ENCODE results near the gene MAST4.

MAST4 gene

GRCh38 chr5:66842540-66842939 is 246.3 kb downstream of the MAST4 start:
- no peak overlapping the region for H3K9ac ChIP-seq (ENCODE audit: low read length in 5 of 5)
- H3K4me3 ChIP-seq (ENCODE audit: low read depth in 1 of 5, low read length in 5 of 5) = no peak overlapping the region

DNA sequence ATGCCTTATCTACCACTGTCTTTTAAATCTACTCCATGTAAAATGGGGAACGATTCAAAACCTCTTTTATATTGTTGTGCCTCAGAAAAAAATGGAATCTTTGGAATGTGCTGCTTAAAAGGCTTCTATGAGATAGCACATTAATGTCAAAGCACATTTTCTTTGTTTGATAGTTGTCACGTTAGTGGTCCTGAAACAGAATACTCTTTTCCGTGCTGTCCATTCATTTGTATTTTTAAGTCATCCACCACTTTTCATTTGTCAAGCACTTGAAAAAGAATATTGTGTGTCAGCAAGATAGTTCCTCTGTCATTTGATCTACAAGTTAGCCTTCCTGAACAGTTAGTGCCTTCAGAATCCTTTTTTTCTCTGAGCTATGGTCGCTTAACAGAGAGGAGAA is 246.9 kb downstream of the MAST4 start:
- Histone ChIP-seq H3K36me3 (ENCODE audit: control insufficient read depth in 5 of 5, insufficient read depth in 5 of 5, low read length in 5 of 5) (no peaks in the 10 kb centered on the region), H3K27ac (ENCODE audit: low read depth, low read length) (peak overlapping the region; percentile 38), H3K9ac (ENCODE audit: low read length in 5 of 5) (no peak overlapping the region), H3K4me3 (ENCODE audit: low read depth in 1 of 5, low read length in 5 of 5) (no peak overlapping the region), H3K4me1 (ENCODE audit: control insufficient read depth in 5 of 5, insufficient read depth in 5 of 5, low read length in 5 of 5) (peaks cover 0 to 11% (median 0%) of the 10 kb centered on the region in 5 donors), H3K27me3 (ENCODE audit: control insufficient read depth in 5 of 5, insufficient read depth in 4 of 5, low read length in 5 of 5) (no peaks in the 10 kb centered on the region), H3K9me3 (ENCODE audit: control insufficient read depth in 5 of 5, low read length in 5 of 5) (no peaks in the 10 kb centered on the region)

More at GRCh38 chr5:66842540-66842939, 246.3 kb downstream of the MAST4 start:
- Histone ChIP-seq H3K4me1 (ENCODE audit: control insufficient read depth in 5 of 5, insufficient read depth in 5 of 5, low read length in 5 of 5) (peaks cover 0 to 11% (median 0%) of the 10 kb centered on the region in 5 donors), H3K27me3 (ENCODE audit: control insufficient read depth in 5 of 5, insufficient read depth in 4 of 5, low read length in 5 of 5) (no peaks in the 10 kb centered on the region), H3K27ac (ENCODE audit: low read depth, low read length) (no peak overlapping the region), H3K36me3 (ENCODE audit: control insufficient read depth in 5 of 5, insufficient read depth in 5 of 5, low read length in 5 of 5) (no peaks in the 10 kb centered on the region), H3K9me3 (ENCODE audit: control insufficient read depth in 5 of 5, low read length in 5 of 5) (no peaks in the 10 kb centered on the region)

- Histone ChIP-seq H3K4me3 (ENCODE audit: low read depth in 1 of 5, low read length in 5 of 5) (peak overlapping the region in 1 of 5 donors; percentile 23), H3K9me3 (ENCODE audit: control insufficient read depth in 5 of 5, low read length in 5 of 5) (no peaks in the 10 kb centered on the region), H3K27me3 (ENCODE audit: control insufficient read depth in 5 of 5, insufficient read depth in 4 of 5, low read length in 5 of 5) (no peaks in the 10 kb centered on the region), H3K4me1 (ENCODE audit: control insufficient read depth in 5 of 5, insufficient read depth in 5 of 5, low read length in 5 of 5) (peaks cover 0 to 14% (median 8%) of the 10 kb centered on the region in 5 donors), H3K27ac (ENCODE audit: low read depth, low read length) (no peak overlapping the region), H3K36me3 (ENCODE audit: control insufficient read depth in 5 of 5, insufficient read depth in 5 of 5, low read length in 5 of 5) (peaks cover 0 to 5% (median 0%) of the 10 kb centered on the region in 5 donors), H3K9ac (ENCODE audit: low read length in 5 of 5) (no peak overlapping the region)
Observed at GRCh38 chr5:66848749-66849641, 252.8 kb downstream of the MAST4 start.

GRCh38 chr5:66849803-66850202 is 253.6 kb downstream of the MAST4 start:
- Histone ChIP-seq H3K27me3 (ENCODE audit: control insufficient read depth in 5 of 5, insufficient read depth in 4 of 5, low read length in 5 of 5) (no peaks in the 10 kb centered on the region), H3K36me3 (ENCODE audit: control insufficient read depth in 5 of 5, insufficient read depth in 5 of 5, low read length in 5 of 5) (peaks cover 0 to 5% (median 0%) of the 10 kb centered on the region in 5 donors), H3K9me3 (ENCODE audit: control insufficient read depth in 5 of 5, low read length in 5 of 5) (no peaks in the 10 kb centered on the region), H3K9ac (ENCODE audit: low read length in 5 of 5) (no peak overlapping the region), H3K27ac (ENCODE audit: low read depth, low read length) (peak overlapping the region; percentile 9), H3K4me3 (ENCODE audit: low read depth in 1 of 5, low read length in 5 of 5) (no peak overlapping the region), H3K4me1 (ENCODE audit: control insufficient read depth in 5 of 5, insufficient read depth in 5 of 5, low read length in 5 of 5) (peaks cover 0 to 12% (median 8%) of the 10 kb centered on the region in 5 donors)

- Histone ChIP-seq H3K9ac (ENCODE audit: low read length in 5 of 5) (no peak overlapping the region), H3K4me1 (ENCODE audit: control insufficient read depth in 5 of 5, insufficient read depth in 5 of 5, low read length in 5 of 5) (peaks cover 0 to 12% (median 8%) of the 10 kb centered on the region in 5 donors), H3K27ac (ENCODE audit: low read depth, low read length) (peak overlapping the region; percentile 9), H3K36me3 (ENCODE audit: control insufficient read depth in 5 of 5, insufficient read depth in 5 of 5, low read length in 5 of 5) (peaks cover 0 to 5% (median 0%) of the 10 kb centered on the region in 5 donors), H3K27me3 (ENCODE audit: control insufficient read depth in 5 of 5, insufficient read depth in 4 of 5, low read length in 5 of 5) (no peaks in the 10 kb centered on the region), H3K4me3 (ENCODE audit: low read depth in 1 of 5, low read length in 5 of 5) (no peak overlapping the region), H3K9me3 (ENCODE audit: control insufficient read depth in 5 of 5, low read length in 5 of 5) (no peaks in the 10 kb centered on the region)
Observed at GRCh38 chr5:66850354-66851075, 254.3 kb downstream of the MAST4 start.

DNA sequence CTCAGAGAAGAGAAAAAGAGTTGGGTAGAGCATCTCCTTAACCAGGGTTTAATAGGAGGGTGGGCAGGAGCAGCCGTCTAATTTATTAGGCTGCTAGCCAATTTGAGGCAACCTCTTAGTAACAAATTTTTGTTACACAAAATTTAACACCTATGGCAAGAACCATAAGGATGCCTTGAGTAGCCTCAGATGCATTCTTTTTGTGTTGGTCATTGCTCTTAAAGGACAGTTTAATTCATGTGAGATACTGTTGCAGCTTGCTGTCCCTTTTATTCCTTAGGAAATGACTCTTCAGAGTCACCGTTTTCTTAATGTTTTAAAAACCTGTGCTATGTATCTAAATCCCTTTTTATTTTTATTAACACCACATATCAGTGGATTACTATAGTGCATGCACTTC is 255.1 kb downstream of the MAST4 start:
- peaks cover 0 to 15% (median 9%) of the 10 kb centered on the region in 5 donors for H3K4me1 ChIP-seq (ENCODE audit: control insufficient read depth in 5 of 5, insufficient read depth in 5 of 5, low read length in 5 of 5)
- H3K36me3 ChIP-seq (ENCODE audit: control insufficient read depth in 5 of 5, insufficient read depth in 5 of 5, low read length in 5 of 5) = peaks cover 0 to 5% (median 0%) of the 10 kb centered on the region in 5 donors
- no peak overlapping the region for H3K9ac ChIP-seq (ENCODE audit: low read length in 5 of 5)
- no peak overlapping the region for H3K27ac ChIP-seq (ENCODE audit: low read depth, low read length)
- no peaks in the 10 kb centered on the region for H3K27me3 ChIP-seq (ENCODE audit: control insufficient read depth in 5 of 5, insufficient read depth in 4 of 5, low read length in 5 of 5)
- no peak overlapping the region for H3K4me3 ChIP-seq (ENCODE audit: low read depth in 1 of 5, low read length in 5 of 5)
- H3K9me3 ChIP-seq (ENCODE audit: control insufficient read depth in 5 of 5, low read length in 5 of 5) = no peaks in the 10 kb centered on the region

DNA sequence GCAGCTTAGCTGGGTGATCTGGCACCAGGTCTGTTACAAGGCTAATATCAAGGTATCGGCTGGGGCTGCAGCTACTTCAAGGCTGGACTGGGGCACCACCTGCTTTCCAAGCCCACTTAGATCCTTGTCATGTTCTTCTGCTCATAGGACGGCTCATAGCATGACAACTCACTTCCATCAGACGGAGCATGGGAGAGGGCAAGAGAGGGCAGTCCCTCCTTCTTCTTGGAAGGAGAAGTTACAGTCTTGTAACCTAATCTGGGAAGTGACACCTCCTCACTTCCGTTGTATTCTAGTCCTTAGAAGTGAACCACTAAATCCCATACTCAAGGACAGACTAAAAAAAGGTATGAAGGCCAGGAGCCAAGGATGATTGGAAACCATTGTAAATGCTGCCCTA is 258.2 kb downstream of the MAST4 start:
- no peak overlapping the region for H3K27ac ChIP-seq (ENCODE audit: low read depth, low read length)
- peaks cover 0 to 10% (median 7%) of the 10 kb centered on the region in 5 donors for H3K4me1 ChIP-seq (ENCODE audit: control insufficient read depth in 5 of 5, insufficient read depth in 5 of 5, low read length in 5 of 5)
- no peak overlapping the region for H3K9ac ChIP-seq (ENCODE audit: low read length in 5 of 5)
- H3K27me3 ChIP-seq (ENCODE audit: control insufficient read depth in 5 of 5, insufficient read depth in 4 of 5, low read length in 5 of 5) = no peaks in the 10 kb centered on the region
- H3K9me3 ChIP-seq (ENCODE audit: control insufficient read depth in 5 of 5, low read length in 5 of 5) = no peaks in the 10 kb centered on the region
- peaks cover 0 to 5% (median 0%) of the 10 kb centered on the region in 5 donors for H3K36me3 ChIP-seq (ENCODE audit: control insufficient read depth in 5 of 5, insufficient read depth in 5 of 5, low read length in 5 of 5)
- no peak overlapping the region for H3K4me3 ChIP-seq (ENCODE audit: low read depth in 1 of 5, low read length in 5 of 5)

GRCh38 chr5:66856041-66856805 is 260.0 kb downstream of the MAST4 start:
- no peaks in the 10 kb centered on the region for H3K9me3 ChIP-seq (ENCODE audit: control insufficient read depth in 5 of 5, low read length in 5 of 5)
- H3K27ac ChIP-seq (ENCODE audit: low read depth, low read length) = no peak overlapping the region
- H3K36me3 ChIP-seq (ENCODE audit: control insufficient read depth in 5 of 5, insufficient read depth in 5 of 5, low read length in 5 of 5) = peaks cover 0 to 5% (median 0%) of the 10 kb centered on the region in 5 donors
- no peak overlapping the region for H3K4me3 ChIP-seq (ENCODE audit: low read depth in 1 of 5, low read length in 5 of 5)
- H3K27me3 ChIP-seq (ENCODE audit: control insufficient read depth in 5 of 5, insufficient read depth in 4 of 5, low read length in 5 of 5) = no peaks in the 10 kb centered on the region
- no peak overlapping the region for H3K9ac ChIP-seq (ENCODE audit: low read length in 5 of 5)
- H3K4me1 ChIP-seq (ENCODE audit: control insufficient read depth in 5 of 5, insufficient read depth in 5 of 5, low read length in 5 of 5) = peaks cover 0 to 19% (median 11%) of the 10 kb centered on the region in 5 donors

DNA sequence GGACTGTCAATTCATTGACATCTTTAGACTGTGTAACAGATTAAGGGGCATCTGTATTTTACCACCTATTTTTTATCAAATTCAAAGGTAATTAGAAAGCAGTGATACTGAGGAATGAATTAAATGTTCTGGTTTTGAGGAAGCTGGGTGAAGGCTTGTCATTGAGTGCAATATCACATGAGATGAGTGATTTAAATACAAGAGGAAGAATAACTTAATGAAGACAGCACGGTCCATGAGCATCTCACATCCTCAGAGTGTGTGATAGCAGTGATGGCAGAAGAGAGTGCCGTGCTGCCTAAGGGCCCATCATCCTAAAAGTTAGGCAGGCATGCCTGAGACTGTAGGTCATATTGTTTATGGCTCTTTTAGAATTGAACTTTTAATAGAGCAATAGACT is 263.3 kb downstream of the MAST4 start:
- H3K27ac ChIP-seq (ENCODE audit: low read depth, low read length) = no peak overlapping the region
- H3K9ac ChIP-seq (ENCODE audit: low read length in 5 of 5) = no peak overlapping the region
- H3K9me3 ChIP-seq (ENCODE audit: control insufficient read depth in 5 of 5, low read length in 5 of 5) = no peaks in the 10 kb centered on the region
- H3K4me3 ChIP-seq (ENCODE audit: low read depth in 1 of 5, low read length in 5 of 5) = no peak overlapping the region
- peaks cover 0 to 2% (median 0%) of the 10 kb centered on the region in 5 donors for H3K36me3 ChIP-seq (ENCODE audit: control insufficient read depth in 5 of 5, insufficient read depth in 5 of 5, low read length in 5 of 5)
- peaks cover 0 to 16% (median 11%) of the 10 kb centered on the region in 5 donors for H3K4me1 ChIP-seq (ENCODE audit: control insufficient read depth in 5 of 5, insufficient read depth in 5 of 5, low read length in 5 of 5)
- H3K27me3 ChIP-seq (ENCODE audit: control insufficient read depth in 5 of 5, insufficient read depth in 4 of 5, low read length in 5 of 5) = no peaks in the 10 kb centered on the region
